ENCODE results near the gene TCEA2.

DNA sequence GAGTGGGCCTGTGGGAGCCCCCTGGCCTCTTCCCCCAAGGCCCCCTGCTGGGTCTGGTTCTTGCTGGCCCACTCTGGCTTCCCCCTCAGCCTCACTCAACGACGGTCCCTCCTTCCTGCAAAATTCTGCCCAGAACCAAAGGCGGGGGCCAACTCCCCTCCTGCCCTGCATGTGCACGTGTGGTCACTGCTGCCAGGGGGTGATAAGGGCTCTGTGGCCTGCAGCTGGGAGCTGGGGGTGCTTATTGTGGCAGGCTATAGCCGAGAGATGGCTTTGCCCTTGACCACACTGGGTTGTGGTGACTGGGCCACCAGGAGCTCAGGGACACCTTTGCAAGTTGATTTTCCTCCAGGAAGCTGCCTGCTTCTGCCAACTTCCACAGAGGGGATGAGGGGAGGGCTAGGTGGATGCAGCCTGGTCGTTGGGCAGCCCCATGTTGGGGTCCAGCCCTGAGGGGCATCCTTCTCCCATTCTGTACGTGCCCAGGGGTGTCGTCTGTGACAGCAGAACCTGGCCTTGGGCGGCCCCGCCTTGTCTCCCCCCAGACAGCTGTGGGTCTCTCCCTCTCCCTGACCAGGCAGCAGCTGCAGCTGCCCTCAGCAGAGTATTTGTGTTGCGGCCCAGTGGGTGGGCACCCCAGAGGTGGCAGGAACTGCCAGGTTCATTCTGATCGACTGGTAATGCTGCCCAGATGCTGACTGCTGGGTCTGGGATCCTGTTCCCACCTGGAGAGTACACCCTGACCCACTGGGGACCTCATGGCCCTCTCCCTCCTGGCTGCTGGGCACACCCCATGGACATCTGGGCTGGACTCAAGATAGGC, 5.6 kb downstream of the TCEA2 start:
- no peak for TF ChIP-seq CTCF (IDR thresholded peaks at IDR 0.05; ENCODE audit: low read length)
- no peak for TF ChIP-seq EZH2 (IDR thresholded peaks at IDR 0.05; ENCODE audit: borderline replicate concordance, low read length)

Data from OCI-LY1 (cell line).